K562 (cell line): ENCODE measurements around the gene CPTP.

Experiments
- BCL6 ChIP-seq: fragments of 250-450 bp; sonication (Bioruptor Pico); IDR thresholded peaks from 2 replicates; pipeline ENCODE4 v1.4.0; 2020
- CREBBP ChIP-seq: IDR thresholded peaks from one replicate; pipeline ENCODE4 v1.6.1; 2012; ENCODE audit warnings: low read depth, mild to moderate bottlenecking, control low read depth, inconsistent platforms, low read length
- FOS ChIP-seq: IDR thresholded peaks from 3 replicates; pipeline ENCODE4 v1.6.1; 2011; ENCODE audit not compliant: insufficient read length; ENCODE audit errors: extremely low read depth
- FOXJ3 ChIP-seq: sonication (generic); formaldehyde crosslinking; IDR thresholded peaks from 2 replicates; pipeline ENCODE4 v1.4.0; 2020; ENCODE audit warnings: mild to moderate bottlenecking, missing genetic modification reagents
- GATAD2B ChIP-seq: fragments of 450-650 bp; IDR thresholded peaks from 2 replicates; pipeline ENCODE4 v1.6.1; 2017; ENCODE audit warnings: mild to moderate bottlenecking, borderline replicate concordance
- POLR2A ChIP-seq: fragments of 450-650 bp; conservative IDR thresholded peaks from 2 replicates; pipeline ENCODE4 v1.6.1; 2016
- POLR3A ChIP-seq: IDR thresholded peaks from 2 replicates; pipeline ENCODE4 v1.6.1; 2011; ENCODE audit warnings: borderline replicate concordance, mild to moderate bottlenecking, moderate library complexity; ENCODE audit not compliant: insufficient read length, insufficient read depth; ENCODE audit errors: extremely low read depth
- SRF ChIP-seq, 2 experiments: fragments of 250-450, 450-650 bp in 1 of 2; sonication (Bioruptor Pico) in 1 of 2; sonication (generic) in 1 of 2; formaldehyde crosslinking; IDR thresholded peaks; 2 replicates each; pipeline versions ENCODE4 v1.5.0 to v1.5.1; 2020 to 2022; ENCODE audit warnings: mild to moderate bottlenecking in 1 of 2, missing genetic modification reagents in 1 of 2
- TAF15 ChIP-seq: fragments of 200-400 bp; formaldehyde crosslinking; IDR thresholded peaks from 2 replicates; pipeline ENCODE4 v1.6.1; 2017; ENCODE audit warnings: mild to moderate bottlenecking, low read depth, low read length, moderate library complexity
- ZKSCAN1 ChIP-seq: fragments of 150-350 bp; IDR thresholded peaks from 2 replicates; pipeline ENCODE4 v1.6.1; 2016; ENCODE audit warnings: low read depth, low read length
- ZNF274 ChIP-seq: IDR thresholded peaks from 2 replicates; pipeline ENCODE4 v1.6.1; 2011; ENCODE audit warnings: low read depth, mild to moderate bottlenecking, low read length, moderate library complexity, borderline replicate concordance

- TF ChIP-seq POLR2A (no peak), ZKSCAN1 (no peak), ZNF274 (no peak), GATAD2B (no peak), FOS (no peak), TAF15 (no peak), CREBBP (no peak), POLR3A (no peak), FOXJ3 (CRISPR knock-in tag) (no peak), SRF (CRISPR knock-in tag; IDR thresholded peaks at IDR 0.05) (no peak), BCL6 (CRISPR knock-in tag) (no peak)
These were observed 24.3 kb upstream of the CPTP start for GRCh38 chr1:1300352-1300739.
